GOT3 (cell line): ENCODE measurements around the gene SYNGR2.

Experiments used
- DNase-seq: peaks from one replicate; lab custom pipeline; 2025; ENCODE audit warnings: mixed read lengths; lab: John Stamatoyannopoulos, UW

Gene SYNGR2

DNA sequence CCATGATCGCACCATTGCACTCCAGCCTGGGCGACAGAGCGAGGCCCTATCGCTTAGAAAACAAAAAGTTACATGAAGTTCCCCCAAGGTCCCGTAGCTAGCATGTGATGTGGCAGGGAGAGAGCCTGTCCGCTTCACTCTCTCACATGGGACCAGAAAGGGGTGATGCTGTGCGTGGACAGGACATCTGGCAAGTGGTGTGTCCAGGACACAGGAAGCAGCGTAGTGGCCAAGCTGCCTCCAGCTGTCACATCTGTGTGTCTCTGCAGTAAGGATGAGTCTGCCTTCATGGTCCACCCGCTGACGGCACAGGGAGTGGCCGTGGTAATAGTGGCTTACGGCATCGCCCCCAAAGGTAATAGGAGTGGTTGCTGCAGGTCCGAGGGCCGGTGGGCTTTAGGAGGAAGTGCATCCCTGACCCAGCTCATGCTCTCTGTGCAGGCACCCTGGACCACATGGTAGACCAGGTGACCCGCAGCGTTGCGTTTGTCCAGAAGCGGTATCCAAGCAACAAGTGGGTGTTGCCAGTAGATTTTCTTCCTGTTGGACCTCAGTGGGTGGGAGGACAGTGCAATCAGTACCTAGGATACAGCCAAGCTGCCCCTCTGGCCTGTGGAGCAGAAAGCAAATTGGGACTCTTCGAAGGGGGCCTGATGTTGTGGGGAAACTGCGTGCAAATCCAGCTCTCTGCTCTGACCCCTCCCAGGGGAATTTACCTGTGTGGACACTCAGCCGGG, 36.2 kb downstream of the SYNGR2 start:
- DNase-seq: no peak

DNA sequence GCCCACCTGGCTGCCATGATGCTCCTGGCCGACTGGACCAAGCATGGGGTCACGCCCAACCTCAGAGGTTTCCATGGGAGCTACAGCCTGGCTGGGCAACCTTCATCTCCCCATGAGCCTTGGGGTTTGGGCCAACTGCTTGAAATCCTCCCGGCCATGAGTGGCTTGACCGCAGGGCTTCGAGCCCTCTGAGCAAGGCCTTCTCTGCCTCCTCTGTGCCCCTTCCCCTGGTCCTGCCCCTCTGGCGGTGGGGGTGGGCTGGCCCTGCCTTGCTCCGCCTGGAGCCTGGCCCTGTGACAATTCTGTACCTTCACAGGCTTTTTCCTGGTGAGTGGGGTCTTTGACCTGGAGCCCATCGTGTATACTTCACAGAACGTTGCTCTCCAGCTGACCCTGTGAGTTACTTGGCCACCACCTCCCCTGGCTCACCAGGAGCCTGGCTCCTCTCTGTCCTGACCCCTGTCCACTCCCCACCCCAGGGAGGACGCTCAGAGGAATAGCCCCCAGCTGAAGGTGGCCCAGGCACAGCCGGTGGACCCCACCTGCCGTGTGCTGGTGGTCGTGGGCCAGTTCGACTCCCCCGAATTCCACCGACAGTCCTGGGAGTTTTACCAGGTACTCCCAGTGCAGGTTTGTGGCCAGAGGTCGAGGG, 36.9 kb downstream of the SYNGR2 start:
- DNase-seq: no peak

GRCh38 chr17:78206298-78206697, 37.9 kb downstream of the SYNGR2 start:
- no peak for DNase-seq

- DNase-seq: no peak
Observed at GRCh38 chr17:78208486-78208885, 40.1 kb downstream of the SYNGR2 start.

- DNase-seq: no peak
Observed at GRCh38 chr17:78210111-78210510, 41.7 kb downstream of the SYNGR2 start.

- no peak for DNase-seq
Observed at GRCh38 chr17:78211032-78211431, 42.7 kb downstream of the SYNGR2 start.

DNA sequence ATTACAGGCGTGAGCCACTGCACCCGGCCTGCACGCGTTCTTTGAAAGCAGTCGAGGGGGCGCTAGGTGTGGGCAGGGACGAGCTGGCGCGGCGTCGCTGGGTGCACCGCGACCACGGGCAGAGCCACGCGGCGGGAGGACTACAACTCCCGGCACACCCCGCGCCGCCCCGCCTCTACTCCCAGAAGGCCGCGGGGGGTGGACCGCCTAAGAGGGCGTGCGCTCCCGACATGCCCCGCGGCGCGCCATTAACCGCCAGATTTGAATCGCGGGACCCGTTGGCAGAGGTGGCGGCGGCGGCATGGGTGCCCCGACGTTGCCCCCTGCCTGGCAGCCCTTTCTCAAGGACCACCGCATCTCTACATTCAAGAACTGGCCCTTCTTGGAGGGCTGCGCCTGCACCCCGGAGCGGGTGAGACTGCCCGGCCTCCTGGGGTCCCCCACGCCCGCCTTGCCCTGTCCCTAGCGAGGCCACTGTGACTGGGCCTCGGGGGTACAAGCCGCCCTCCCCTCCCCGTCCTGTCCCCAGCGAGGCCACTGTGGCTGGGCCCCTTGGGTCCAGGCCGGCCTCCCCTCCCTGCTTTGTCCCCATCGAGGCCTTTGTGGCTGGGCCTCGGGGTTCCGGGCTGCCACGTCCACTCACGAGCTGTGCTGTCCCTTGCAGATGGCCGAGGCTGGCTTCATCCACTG, 45.8 kb downstream of the SYNGR2 start, which contains the start of gene BIRC5:
TSS of gene BIRC5 (plus strand) at position 238 of the 690 bp plus-strand sequence. CDS start at position 302, 64 bp downstream.
- peak; percentile 39 for DNase-seq

- DNase-seq: no peak
Observed at GRCh38 chr17:78214706-78215061, 46.3 kb downstream of the SYNGR2 start.

GRCh38 chr17:78219396-78220150, 51.2 kb downstream of the SYNGR2 start:
- no peak for DNase-seq
